ENCODE measurements around the gene FBN3.
"Not testable (repeated sequence)": the region's sequence is repeated elsewhere in the genome, so short reads cannot be mapped to it uniquely, and the experiment has no call there.

Gene FBN3

DNA sequence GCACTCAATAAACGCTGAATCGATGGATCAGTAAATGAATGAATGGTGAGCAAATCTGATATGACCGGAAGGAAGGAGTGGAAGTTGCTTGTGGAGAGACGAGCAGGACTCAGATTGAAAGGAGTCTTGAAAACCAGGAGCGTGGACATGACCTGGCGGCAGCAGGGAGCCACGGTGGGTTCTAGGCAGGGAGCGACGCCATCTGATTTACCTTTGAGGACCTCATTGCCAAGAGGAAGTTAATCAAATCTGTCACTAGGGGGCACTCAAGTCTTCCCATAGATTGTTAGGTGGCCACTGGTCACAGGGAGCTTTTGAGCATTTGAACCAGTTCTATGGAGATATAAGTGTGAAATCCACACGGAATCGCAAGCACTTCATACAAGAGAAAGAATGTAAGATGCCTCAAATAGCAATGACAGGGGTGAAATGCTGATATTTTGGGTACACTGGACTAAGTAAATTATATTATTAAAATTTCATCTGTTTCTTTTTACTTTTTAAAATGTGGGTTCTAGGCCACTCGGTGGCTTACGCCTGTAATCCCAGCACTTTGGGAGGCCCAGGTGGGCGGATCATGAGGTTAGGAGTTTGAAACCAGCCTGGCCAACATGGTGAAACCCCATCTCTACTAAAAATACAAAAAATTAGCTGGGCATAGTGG is 9.2 kb upstream of the FBN3 start:
- peak; percentile 93 for DNase-seq (ENCODE audit: low read depth)
- no peak overlapping the region for H3K4me3 ChIP-seq (ENCODE audit: low read depth, low read length)
- peak; percentile 81 for TF ChIP-seq CTCF (conservative IDR thresholded peaks at IDR 0.05; ENCODE audit: low read depth, low read length)

DNA sequence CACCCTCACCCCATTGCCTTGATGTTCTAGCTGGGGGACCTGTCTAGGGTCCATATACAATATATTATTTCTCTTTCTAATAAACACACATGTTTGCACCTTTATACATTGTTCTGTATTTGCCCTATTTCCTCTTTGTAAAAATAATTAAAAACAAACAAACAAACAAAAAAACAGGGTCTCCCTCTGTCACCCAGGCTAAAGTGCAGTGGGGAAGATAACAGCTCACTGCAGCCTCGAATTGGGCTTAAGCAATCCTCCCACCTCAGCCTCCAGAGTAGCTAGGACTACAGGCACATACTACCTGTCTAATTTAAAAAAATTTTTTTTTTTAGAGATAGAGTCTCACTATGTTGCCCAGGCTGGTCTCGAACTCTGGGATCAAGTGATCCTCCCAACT is 5.9 kb upstream of the FBN3 start:
- no peak overlapping the region for H3K4me3 ChIP-seq (ENCODE audit: low read depth, low read length)
- no peak for DNase-seq (ENCODE audit: low read depth)
- TF ChIP-seq CTCF (conservative IDR thresholded peaks at IDR 0.05; ENCODE audit: low read depth, low read length): no peak

DNA sequence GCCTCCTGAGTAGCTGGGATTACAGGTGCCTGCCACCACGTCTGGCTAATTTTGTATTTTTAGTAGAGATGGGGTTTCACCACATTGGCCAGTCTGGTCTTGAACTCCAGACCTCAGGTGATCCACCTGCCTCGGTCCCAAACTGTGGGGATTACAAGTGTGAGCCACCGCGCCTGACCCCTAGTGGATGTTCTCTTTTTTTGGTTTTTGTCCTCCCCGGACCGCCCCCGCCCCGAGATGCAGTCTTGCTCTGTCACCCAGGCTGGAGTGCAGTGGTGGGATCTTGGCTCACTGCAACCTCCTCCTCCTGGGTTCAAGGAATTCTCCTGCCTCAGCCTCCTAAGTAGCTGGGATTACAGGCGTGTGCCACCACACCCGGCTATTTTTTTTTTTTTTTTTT is 4.6 kb upstream of the FBN3 start:
- TF ChIP-seq CTCF (conservative IDR thresholded peaks at IDR 0.05; ENCODE audit: low read depth, low read length): peak; percentile 31
- H3K4me3 ChIP-seq (ENCODE audit: low read depth, low read length); DNase-seq (ENCODE audit: low read depth): not testable (repeated sequence)

DNA sequence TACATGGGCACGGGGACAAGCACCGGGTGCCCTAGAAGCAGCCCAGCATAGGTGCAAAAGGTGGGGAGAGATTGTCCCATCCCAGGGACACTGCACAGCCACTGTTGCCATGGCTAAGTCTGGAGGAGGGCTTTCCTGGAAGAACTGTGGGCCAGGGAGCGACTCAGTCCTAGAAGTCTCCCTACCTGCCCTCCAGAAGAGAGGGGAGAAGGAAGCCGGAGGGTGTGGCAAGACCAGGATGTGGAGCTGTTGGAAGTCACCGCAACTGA is 2.3 kb upstream of the FBN3 start:
- no peak overlapping the region for H3K4me3 ChIP-seq (ENCODE audit: low read depth, low read length)
- TF ChIP-seq CTCF (conservative IDR thresholded peaks at IDR 0.05; ENCODE audit: low read depth, low read length): no peak
- DNase-seq (ENCODE audit: low read depth): no peak

GRCh38 chr19:8150998-8151766 is 1.8 kb upstream of the FBN3 start:
- no peak for TF ChIP-seq CTCF (conservative IDR thresholded peaks at IDR 0.05; ENCODE audit: low read depth, low read length)
- H3K4me3 ChIP-seq (ENCODE audit: low read depth, low read length): no peak overlapping the region
- no peak for DNase-seq (ENCODE audit: low read depth)

GRCh38 chr19:8150178-8150865 is 930 bp upstream of the FBN3 start:
- no peak for DNase-seq (ENCODE audit: low read depth)
- no peak for TF ChIP-seq CTCF (conservative IDR thresholded peaks at IDR 0.05; ENCODE audit: low read depth, low read length)
- H3K4me3 ChIP-seq (ENCODE audit: low read depth, low read length): no peak overlapping the region

Data from choroid plexus epithelial cell (primary cell).